ENCODE measurements around the gene UBASH3B. TPM values are rescaled to one million over a fixed set of nuclear protein-coding genes. Genes with fewer than 3 reads are reported as not detected.

The UBASH3B gene
- total and polyA plus RNA-seq, 2 experiments from 2014 or later: 5.1 to 11.1 TPM

GRCh38 chr11:122690384-122690783 lies 34.9 kb downstream of the UBASH3B start:
- Histone ChIP-seq H3K4me3 (no peak overlapping the region), H3K9me2 (replicated peaks; ENCODE audit: insufficient read depth) (no peaks in the 10 kb centered on the region), H3K9me3 (ENCODE audit: low read depth) (no peaks in the 10 kb centered on the region), H3K4me2 (no peak overlapping the region), H3K27me3 (no peaks in the 10 kb centered on the region), H3K36me3 (replicated peaks; ENCODE audit: insufficient read depth, low read depth) (no peaks in the 10 kb centered on the region), H3K4me1 (ENCODE audit: insufficient read depth) (peaks cover 17% of the 10 kb centered on the region), H4K20me1 (ENCODE audit: insufficient read depth, poor library complexity, severe bottlenecking) (no peaks in the 10 kb centered on the region), H3K27ac (no peak overlapping the region), H3K79me2 (no peaks in the 10 kb centered on the region), H2AFZ (no peak overlapping the region)
- WGBS (ENCODE audit: low lambda C conversion rate, missing lambda C conversion rate): 99% methylated on average over 7 of the region's 7 CpGs
- no peak for DNase-seq (ENCODE audit: low spot score)
- no peak for TF ChIP-seq EZH2phosphoT487 (IDR thresholded peaks at IDR 0.05; ENCODE audit: low read depth, severe bottlenecking, unreplicated experiment)
- no peak for TF ChIP-seq EZH2 (IDR thresholded peaks at IDR 0.05; ENCODE audit: borderline replicate concordance)
- TF ChIP-seq CTCF (IDR thresholded peaks at IDR 0.05; ENCODE audit: poor library complexity): no peak

GRCh38 chr11:122690801-122691548 lies 35.5 kb downstream of the UBASH3B start:
- no peaks in the 10 kb centered on the region for H3K9me2 ChIP-seq (replicated peaks; ENCODE audit: insufficient read depth)
- no peak for DNase-seq (ENCODE audit: low spot score)
- no peak overlapping the region for H2AFZ ChIP-seq
- H3K4me1 ChIP-seq (ENCODE audit: insufficient read depth): peaks cover 17% of the 10 kb centered on the region
- no peaks in the 10 kb centered on the region for H3K9me3 ChIP-seq (ENCODE audit: low read depth)
- no peak overlapping the region for H3K4me3 ChIP-seq
- H4K20me1 ChIP-seq (ENCODE audit: insufficient read depth, poor library complexity, severe bottlenecking): no peaks in the 10 kb centered on the region
- no peaks in the 10 kb centered on the region for H3K36me3 ChIP-seq (replicated peaks; ENCODE audit: insufficient read depth, low read depth)
- H3K79me2 ChIP-seq: no peaks in the 10 kb centered on the region
- H3K27ac ChIP-seq: peak overlapping the region; percentile 62
- H3K27me3 ChIP-seq: no peaks in the 10 kb centered on the region
- TF ChIP-seq CTCF (IDR thresholded peaks at IDR 0.05; ENCODE audit: poor library complexity) (no peak), EZH2 (IDR thresholded peaks at IDR 0.05; ENCODE audit: borderline replicate concordance) (no peak), EZH2phosphoT487 (IDR thresholded peaks at IDR 0.05; ENCODE audit: low read depth, severe bottlenecking, unreplicated experiment) (no peak)
- H3K4me2 ChIP-seq: peak overlapping the region; percentile 39
- WGBS (ENCODE audit: low lambda C conversion rate, missing lambda C conversion rate): 76% methylated on average over 14 of the region's 14 CpGs

GRCh38 chr11:122691549-122692150 lies 36.1 kb downstream of the UBASH3B start:
- 83% methylated on average over 4 of the region's 4 CpGs for WGBS (ENCODE audit: low lambda C conversion rate, missing lambda C conversion rate)
- Histone ChIP-seq H3K36me3 (replicated peaks; ENCODE audit: insufficient read depth, low read depth) (no peaks in the 10 kb centered on the region), H4K20me1 (ENCODE audit: insufficient read depth, poor library complexity, severe bottlenecking) (no peaks in the 10 kb centered on the region), H3K4me1 (ENCODE audit: insufficient read depth) (peaks cover 17% of the 10 kb centered on the region), H3K27me3 (no peaks in the 10 kb centered on the region), H3K27ac (peak overlapping the region; percentile 62), H3K79me2 (no peaks in the 10 kb centered on the region), H3K4me2 (no peak overlapping the region), H2AFZ (no peak overlapping the region), H3K9me2 (replicated peaks; ENCODE audit: insufficient read depth) (no peaks in the 10 kb centered on the region), H3K9me3 (ENCODE audit: low read depth) (no peaks in the 10 kb centered on the region), H3K4me3 (no peak overlapping the region)
- TF ChIP-seq EZH2phosphoT487 (IDR thresholded peaks at IDR 0.05; ENCODE audit: low read depth, severe bottlenecking, unreplicated experiment) (no peak), CTCF (IDR thresholded peaks at IDR 0.05; ENCODE audit: poor library complexity) (no peak), EZH2 (IDR thresholded peaks at IDR 0.05; ENCODE audit: borderline replicate concordance) (no peak)
- no peak for DNase-seq (ENCODE audit: low spot score)
